ENCODE data around the gene POLD3. TPM values are rescaled to one million over a fixed set of nuclear protein-coding genes. Genes with fewer than 3 reads are reported as not detected.

Gene POLD3
- total RNA-seq, 1 experiment from 2014 or later, result 76.5 TPM

GRCh38 chr11:74691755-74692154, 99.4 kb downstream of the POLD3 start:
- Histone ChIP-seq H3K4me3 (ENCODE audit: low read depth, low read length, poor library complexity, severe bottlenecking) (no peak overlapping the region), H3K9me3 (ENCODE audit: low read depth, low read length, poor library complexity, severe bottlenecking) (no peaks in the 10 kb centered on the region), H3K4me1 (ENCODE audit: insufficient read depth, low read length, poor library complexity, severe bottlenecking) (no peaks in the 10 kb centered on the region), H3K27me3 (replicated peaks; ENCODE audit: insufficient read depth, low read depth, low read length, poor library complexity) (no peaks in the 10 kb centered on the region), H3K27ac (ENCODE audit: low read depth, low read length, poor library complexity, severe bottlenecking) (no peak overlapping the region), H3K36me3 (ENCODE audit: insufficient read depth, low read length, poor library complexity, severe bottlenecking) (no peaks in the 10 kb centered on the region)
- ChIA-PET POLR2A (ENCODE audit: low non-redundant PET) (no interaction called here), CTCF (interaction anchor here (0.8 kb wide), 1 partner anchor 11 kb away, joined by 4 read pairs; no protein-coding TSS in a partner anchor)
- DNase-seq (ENCODE audit: low spot score), result no peak
- TF ChIP-seq EZH2 (IDR thresholded peaks at IDR 0.05; ENCODE audit: borderline replicate concordance, low read depth, low read length, poor library complexity, severe bottlenecking) (no peak), CTCF (conservative IDR thresholded peaks at IDR 0.05; ENCODE audit: low read depth, low read length) (no peak)
- BruUV-seq (replicated peaks), result no TSS peak
- intact Hi-C loops (cut with micrococcal nuclease; ENCODE audit: unreplicated experiment), result no loop called here

Other genes starting within 250 kb of the POLD3 start
- 16.1 and 18.2 TPM in 2 replicates for gene PGM2L1, start 194.1 kb upstream of the POLD3 start, total RNA-seq (2021)
- 106 and 107 TPM in 2 replicates for gene KCNE3, start 125.0 kb upstream of the POLD3 start, total RNA-seq (2021)
- gene LIPT2, start 98.9 kb upstream of the POLD3 start, total RNA-seq (2021), result 8.6 and 12.6 TPM in 2 replicates
- gene CHRDL2, start 138.8 kb downstream of the POLD3 start, total RNA-seq (2021), result 7.7 and 11.6 TPM in 2 replicates
- gene RNF169, start 156.3 kb downstream of the POLD3 start, total RNA-seq (2021), result 19.7 and 20.6 TPM in 2 replicates